OCI-LY1 (cell line): ENCODE data around the gene TBC1D22B.

Experiments
- EZH2 ChIP-seq: fragments of 200-600 bp; sonication (generic), shearing (Covaris generic); IDR thresholded peaks from 2 replicates; pipeline ENCODE4 v1.8.0; 2017; ENCODE audit warnings: borderline replicate concordance, mixed run types, mild to moderate bottlenecking, antibody characterized with exemption, low read length, moderate library complexity, mixed read lengths
- TF ChIP-seq, protein P1 (sequence below): fragments of 200-600 bp; sonication (generic), shearing (Covaris generic); IDR thresholded peaks from 2 replicates; pipeline ENCODE4 v1.5.1; 2017; ENCODE audit warnings: mild to moderate bottlenecking, antibody characterized with exemption, low read length, moderate library complexity, mixed read lengths

DNA sequence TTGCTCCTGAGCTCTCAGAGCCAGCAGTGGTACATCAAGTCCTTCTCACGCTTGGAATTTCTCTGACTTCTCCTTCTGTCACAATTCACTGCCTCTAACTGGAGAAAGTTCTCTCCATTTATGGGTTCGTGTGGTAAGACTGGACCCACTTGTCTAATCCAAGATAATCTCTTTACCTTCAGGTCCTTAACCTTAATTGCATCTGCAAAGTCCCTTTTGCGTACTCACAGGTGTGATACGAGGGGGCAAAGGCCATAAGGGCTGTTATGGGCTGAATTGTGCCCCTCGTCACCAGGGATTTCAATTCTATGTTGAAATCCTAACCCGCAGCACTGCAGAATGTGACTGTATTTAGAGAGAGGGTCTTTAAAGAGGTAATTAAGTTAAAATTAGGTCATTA lies 27.5 kb upstream of the TBC1D22B start:
- TF ChIP-seq, protein P1, sequence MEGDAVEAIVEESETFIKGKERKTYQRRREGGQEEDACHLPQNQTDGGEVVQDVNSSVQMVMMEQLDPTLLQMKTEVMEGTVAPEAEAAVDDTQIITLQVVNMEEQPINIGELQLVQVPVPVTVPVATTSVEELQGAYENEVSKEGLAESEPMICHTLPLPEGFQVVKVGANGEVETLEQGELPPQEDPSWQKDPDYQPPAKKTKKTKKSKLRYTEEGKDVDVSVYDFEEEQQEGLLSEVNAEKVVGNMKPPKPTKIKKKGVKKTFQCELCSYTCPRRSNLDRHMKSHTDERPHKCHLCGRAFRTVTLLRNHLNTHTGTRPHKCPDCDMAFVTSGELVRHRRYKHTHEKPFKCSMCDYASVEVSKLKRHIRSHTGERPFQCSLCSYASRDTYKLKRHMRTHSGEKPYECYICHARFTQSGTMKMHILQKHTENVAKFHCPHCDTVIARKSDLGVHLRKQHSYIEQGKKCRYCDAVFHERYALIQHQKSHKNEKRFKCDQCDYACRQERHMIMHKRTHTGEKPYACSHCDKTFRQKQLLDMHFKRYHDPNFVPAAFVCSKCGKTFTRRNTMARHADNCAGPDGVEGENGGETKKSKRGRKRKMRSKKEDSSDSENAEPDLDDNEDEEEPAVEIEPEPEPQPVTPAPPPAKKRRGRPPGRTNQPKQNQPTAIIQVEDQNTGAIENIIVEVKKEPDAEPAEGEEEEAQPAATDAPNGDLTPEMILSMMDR = no peak
- TF ChIP-seq EZH2 = no peak
